Pancreas (tissue), 10 donors: Measurements from ENCODE around the gene SPSB1. TPM values are rescaled to one million over a fixed set of nuclear protein-coding genes. Genes with fewer than 3 reads are reported as not detected.

Experiments used
- ATAC-seq, 4 donors: fragments of 200-7000 bp; cut with Tn5 transposase; one replicate each; pipeline versions ENCODE4 v1.8.0 to v1.9.1; 2020; ENCODE audit warnings: mild to moderate bottlenecking in 4 of 4, moderate library complexity in 4 of 4
- DNase-seq, 6 donors: peaks; one replicate each; pipeline ENCODE4 v3.0.0-alpha.2; 2020
- FAIRE-seq: peaks from 2 replicates; lab custom pipeline; 2012; peaks lifted over from hg19 to GRCh38; lab: Jason Lieb, UNC
- H3K27ac ChIP-seq, 4 donors: fragments of 200-600 bp; sonication (generic); 1 replicate in 3 of 4; 2 replicates in 1 of 4; pipeline versions ENCODE4 v1.5.0 to v1.8.0; 2020
- H3K27me3 ChIP-seq, 4 donors: fragments of 200-600 bp; one replicate each; pipeline ENCODE4 v1.8.0; 2021
- H3K36me3 ChIP-seq, 3 donors: fragments of 200-600 bp; sonication (generic) in 1 of 3; one replicate each; pipeline versions ENCODE4 v1.5.0 to v1.8.0; 2020 to 2021
- H3K4me1 ChIP-seq, 3 donors: fragments of 200-600 bp; one replicate each; pipeline ENCODE4 v1.8.0; 2021
- H3K4me3 ChIP-seq, 4 donors: fragments of 200-600 bp; sonication (generic) in 2 of 4; one replicate each; pipeline versions ENCODE4 v1.5.0 to v1.8.0; 2020 to 2021
- H3K9me3 ChIP-seq, 4 donors: fragments of 200-600 bp; one replicate each; pipeline ENCODE4 v1.8.0; 2021
- WGBS, 2 donors: extraction: QIAGEN DNeasy Blood & Tissue Kit; methylation state at CpG; one replicate each; pipeline ENCODE4 v1.1.7; 2013; 5-methylcytosine and 5-hydroxymethylcytosine counted together
- intact Hi-C, 3 donors: fragments of 100-400 bp; cut with DNase I; formaldehyde crosslinking; loops; one replicate each; pipeline versions ENCODE4 v1.11.1 to v1.14.2; 2022
- polyA plus RNA-seq, 2 donors: library from polyadenylated mRNA; stranded (reverse); fragments of 200-250 nt; gene quantifications; one replicate each; pipeline ENCODE4 v1.2.3, GENCODE V29; 2013
- total RNA-seq, 6 donors: library from RNA; stranded (reverse); fragmentation: NEBNext Ultra II Directional in 4 of 6; extraction: Animal tissue kit (Norgen Biotek cat#: 25700) in 4 of 6; gene quantifications; one replicate each; pipeline versions ENCODE4 v1.2.1 to v1.2.4, GENCODE V29; 2021 to 2023
- TF ChIP-seq, protein P1 (sequence below), 4 donors: fragments of 200-600 bp; sonication (generic) in 3 of 4; IDR thresholded peaks; one replicate each; pipeline versions ENCODE4 v1.5.0 to v1.8.0; 2021; ENCODE audit warnings: antibody characterized with exemption in 4 of 4
- donor health status: healthy with polysubstance abuse.
- donor health status: DM: no; HTN: no; CAD: no; lungs with moderate emphysema.
- donor health status: DM: no; HTN: no; CAD: no.
- donor health status: control.
- donor health status: control.
- donor health status: Bipolar disorder and iron deficiency.
- donor health status: DM: yes; HTN: yes; CAD: no.
- donor health status: DM: no; HTN: no; CAD: no.
- donor health status: DM: no; HTN: no; CAD: no.
- donor health status: DM: yes; HTN: yes; CAD: no.

SPSB1 gene
- total and polyA plus RNA-seq, 8 donors: 10.5 to 27.5 (median 18.1) TPM

DNA sequence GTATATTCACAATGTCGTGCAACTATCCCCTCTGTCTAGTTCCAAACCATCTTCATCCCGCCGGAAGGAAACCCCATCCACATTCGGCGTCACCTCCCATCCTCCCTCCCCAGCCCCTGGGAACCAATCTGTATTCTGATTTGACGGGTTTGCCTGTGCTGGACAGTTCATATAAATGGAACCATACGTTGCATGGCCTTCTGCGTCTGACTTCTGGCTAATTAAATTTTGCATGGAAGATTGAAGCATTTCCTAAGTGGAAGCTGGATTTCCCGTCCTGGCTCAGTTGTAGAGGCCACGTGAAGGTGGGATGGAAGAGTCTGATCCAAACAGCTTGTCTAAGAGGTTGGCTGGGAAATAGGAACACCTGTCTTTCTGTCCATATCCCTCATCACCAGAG lies 14.6 kb downstream of the SPSB1 start:
- Histone ChIP-seq H3K27ac (no peak overlapping the region), H3K4me3 (no peak overlapping the region), H3K4me1 (peaks cover 8 to 17% (median 12%) of the 10 kb centered on the region in 3 donors), H3K27me3 (no peaks in the 10 kb centered on the region), H3K36me3 (no peaks in the 10 kb centered on the region), H3K9me3 (no peaks in the 10 kb centered on the region)
- FAIRE-seq (no peak), DNase-seq (no peak), ATAC-seq (no peak)
- WGBS, 2 donors: 91 to 95% methylated on average over 10 of the region's 10 CpGs
- TF ChIP-seq, protein P1, sequence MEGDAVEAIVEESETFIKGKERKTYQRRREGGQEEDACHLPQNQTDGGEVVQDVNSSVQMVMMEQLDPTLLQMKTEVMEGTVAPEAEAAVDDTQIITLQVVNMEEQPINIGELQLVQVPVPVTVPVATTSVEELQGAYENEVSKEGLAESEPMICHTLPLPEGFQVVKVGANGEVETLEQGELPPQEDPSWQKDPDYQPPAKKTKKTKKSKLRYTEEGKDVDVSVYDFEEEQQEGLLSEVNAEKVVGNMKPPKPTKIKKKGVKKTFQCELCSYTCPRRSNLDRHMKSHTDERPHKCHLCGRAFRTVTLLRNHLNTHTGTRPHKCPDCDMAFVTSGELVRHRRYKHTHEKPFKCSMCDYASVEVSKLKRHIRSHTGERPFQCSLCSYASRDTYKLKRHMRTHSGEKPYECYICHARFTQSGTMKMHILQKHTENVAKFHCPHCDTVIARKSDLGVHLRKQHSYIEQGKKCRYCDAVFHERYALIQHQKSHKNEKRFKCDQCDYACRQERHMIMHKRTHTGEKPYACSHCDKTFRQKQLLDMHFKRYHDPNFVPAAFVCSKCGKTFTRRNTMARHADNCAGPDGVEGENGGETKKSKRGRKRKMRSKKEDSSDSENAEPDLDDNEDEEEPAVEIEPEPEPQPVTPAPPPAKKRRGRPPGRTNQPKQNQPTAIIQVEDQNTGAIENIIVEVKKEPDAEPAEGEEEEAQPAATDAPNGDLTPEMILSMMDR (IDR thresholded peaks at IDR 0.05): no peak
- intact Hi-C loops: no loop called here

DNA sequence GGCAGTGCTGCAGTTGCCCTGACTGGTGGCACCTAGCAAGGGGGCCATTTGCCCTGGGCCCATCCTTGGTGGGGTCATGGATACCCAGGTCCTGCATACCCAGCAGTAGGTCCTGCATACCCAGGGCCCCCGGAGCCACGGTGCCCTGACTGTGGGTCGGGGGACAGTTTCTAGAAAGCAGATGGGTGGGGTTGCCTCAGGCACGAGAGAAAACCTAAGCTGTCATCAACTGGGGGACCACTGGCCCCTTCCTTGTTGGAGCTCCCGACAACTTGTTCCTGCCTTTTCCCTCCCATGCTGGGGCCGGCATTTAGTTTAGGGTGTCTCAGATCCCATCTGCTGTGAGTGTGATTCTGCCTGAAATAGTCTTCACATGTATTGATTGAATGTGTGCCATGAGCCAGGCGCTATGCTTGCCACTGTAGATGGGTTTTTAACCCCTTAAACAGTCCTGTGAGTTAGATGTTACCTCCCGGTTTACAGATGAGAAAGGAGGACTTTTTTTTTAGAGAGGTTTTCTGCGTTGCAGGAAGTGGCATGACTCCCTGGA lies 15.6 kb downstream of the SPSB1 start:
- DNase-seq (peak in 1 of 6 donors; percentile 43), ATAC-seq (no peak), FAIRE-seq (no peak)
- no peaks in the 10 kb centered on the region for H3K27me3 ChIP-seq
- no peaks in the 10 kb centered on the region for H3K9me3 ChIP-seq
- intact Hi-C loops: no loop called here
- TF ChIP-seq, protein P1 (IDR thresholded peaks at IDR 0.05): no peak
- H3K27ac ChIP-seq: no peak overlapping the region
- peaks cover 2 to 9% (median 5%) of the 10 kb centered on the region in 3 donors for H3K4me1 ChIP-seq
- no peaks in the 10 kb centered on the region for H3K36me3 ChIP-seq
- H3K4me3 ChIP-seq: no peak overlapping the region
- 83 to 90% methylated on average over 9 of the region's 9 CpGs for WGBS, 2 donors

DNA sequence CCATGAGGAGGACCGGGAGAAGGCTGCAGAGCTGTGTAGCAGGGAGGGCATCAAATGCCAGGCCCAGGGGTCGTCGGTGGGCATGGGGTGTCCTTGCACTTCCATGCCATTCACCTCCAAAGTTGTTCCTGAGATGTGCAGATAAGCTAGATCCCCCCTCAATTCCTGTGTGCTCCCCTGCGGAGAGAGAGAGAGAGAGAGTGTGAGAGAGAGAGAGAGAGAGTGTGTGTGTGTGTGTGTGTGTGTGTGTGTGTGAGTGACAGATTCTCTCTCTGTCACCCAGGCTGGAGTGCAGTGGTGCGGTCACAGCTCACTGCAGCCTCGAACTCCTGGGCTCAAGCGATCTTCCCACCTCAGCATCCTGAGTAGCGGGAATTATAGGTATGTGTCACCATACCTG lies 16.4 kb downstream of the SPSB1 start:
- 92% methylated on average over 8 of the region's 8 CpGs for WGBS, 2 donors
- TF ChIP-seq, protein P1 (IDR thresholded peaks at IDR 0.05): no peak
- H3K27me3 ChIP-seq: no peaks in the 10 kb centered on the region
- no peak overlapping the region for H3K27ac ChIP-seq
- intact Hi-C loops: no loop called here
- peaks cover 0 to 5% (median 0%) of the 10 kb centered on the region in 3 donors for H3K4me1 ChIP-seq
- ATAC-seq (no peak), FAIRE-seq (no peak), DNase-seq (peak in 1 of 6 donors; percentile 7)
- H3K4me3 ChIP-seq: no peak overlapping the region
- no peaks in the 10 kb centered on the region for H3K36me3 ChIP-seq
- no peaks in the 10 kb centered on the region for H3K9me3 ChIP-seq

DNA sequence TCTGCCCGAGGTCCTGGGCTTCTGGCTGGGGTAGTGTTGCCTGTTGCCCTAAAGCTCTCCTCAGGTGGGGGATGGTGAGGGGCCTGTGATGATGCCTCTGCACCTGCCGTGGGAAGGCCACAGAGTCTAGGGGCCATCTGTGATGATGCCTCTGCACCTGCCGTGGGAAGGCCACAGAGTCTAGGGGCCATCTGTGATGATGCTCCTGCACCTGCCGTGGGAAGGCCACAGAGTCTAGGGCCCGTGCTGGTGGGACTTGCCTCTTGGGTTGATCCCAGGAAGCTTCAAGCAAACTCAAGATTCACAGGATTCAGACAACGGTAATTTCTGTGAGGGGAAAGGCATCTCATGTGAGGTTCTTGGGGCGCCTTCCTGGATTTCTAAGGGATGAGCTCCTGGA lies 17.3 kb downstream of the SPSB1 start:
- no peak overlapping the region for H3K27ac ChIP-seq
- H3K36me3 ChIP-seq: no peaks in the 10 kb centered on the region
- TF ChIP-seq, protein P1 (IDR thresholded peaks at IDR 0.05): no peak
- DNase-seq (peak in 1 of 6 donors; percentile 27), ATAC-seq (no peak), FAIRE-seq (no peak)
- intact Hi-C loops: no loop called here
- H3K4me3 ChIP-seq: no peak overlapping the region
- H3K27me3 ChIP-seq: no peaks in the 10 kb centered on the region
- peaks cover 0 to 2% (median 0%) of the 10 kb centered on the region in 3 donors for H3K4me1 ChIP-seq
- 85 to 94% methylated on average over 7 of the region's 7 CpGs for WGBS, 2 donors
- no peaks in the 10 kb centered on the region for H3K9me3 ChIP-seq

DNA sequence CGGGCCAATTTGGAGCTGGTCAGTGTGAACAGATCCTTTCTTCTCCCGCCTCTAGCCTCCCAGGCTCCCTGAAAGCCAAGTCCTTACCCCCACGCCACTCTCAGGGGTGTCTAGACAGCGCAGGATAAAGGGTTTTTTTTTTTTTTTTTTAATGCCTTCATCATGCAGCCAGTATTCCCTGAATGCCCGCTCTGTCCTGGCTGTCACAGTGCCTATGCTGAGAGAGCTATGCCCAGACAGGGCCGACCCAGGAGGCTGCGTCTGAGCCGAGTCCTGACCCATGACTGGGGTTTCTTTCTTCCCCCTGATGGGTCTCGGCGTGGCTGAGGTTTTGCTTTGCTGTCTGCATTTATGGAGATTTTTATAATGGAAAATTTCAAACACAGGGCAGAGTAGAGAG lies 18.3 kb downstream of the SPSB1 start:
- ATAC-seq (no peak), DNase-seq (no peak), FAIRE-seq (no peak)
- TF ChIP-seq, protein P1 (IDR thresholded peaks at IDR 0.05): no peak
- Histone ChIP-seq H3K4me1 (no peaks in the 10 kb centered on the region), H3K9me3 (no peaks in the 10 kb centered on the region), H3K36me3 (peaks cover 0 to 5% (median 0%) of the 10 kb centered on the region in 3 donors), H3K27me3 (no peaks in the 10 kb centered on the region), H3K27ac (no peak overlapping the region), H3K4me3 (no peak overlapping the region)
- WGBS, 2 donors: 92 to 96% methylated on average over 10 of the region's 10 CpGs
- intact Hi-C loops: no loop called here
